Measurements from ENCODE around the gene SCARB1. TPM values are rescaled to one million over a fixed set of nuclear protein-coding genes. Genes with fewer than 3 reads are reported as not detected.

Gene SCARB1
- total and polyA plus RNA-seq, 2 of the 13 experiments (the other 11 are each of a cell fraction or from before 2014, with no cell fraction given): 63.4 to 160 TPM

GRCh38 chr12:124884587-124885438 lies 21.1 kb upstream of the SCARB1 start (continued):
- TF ChIP-seq, protein P1, sequence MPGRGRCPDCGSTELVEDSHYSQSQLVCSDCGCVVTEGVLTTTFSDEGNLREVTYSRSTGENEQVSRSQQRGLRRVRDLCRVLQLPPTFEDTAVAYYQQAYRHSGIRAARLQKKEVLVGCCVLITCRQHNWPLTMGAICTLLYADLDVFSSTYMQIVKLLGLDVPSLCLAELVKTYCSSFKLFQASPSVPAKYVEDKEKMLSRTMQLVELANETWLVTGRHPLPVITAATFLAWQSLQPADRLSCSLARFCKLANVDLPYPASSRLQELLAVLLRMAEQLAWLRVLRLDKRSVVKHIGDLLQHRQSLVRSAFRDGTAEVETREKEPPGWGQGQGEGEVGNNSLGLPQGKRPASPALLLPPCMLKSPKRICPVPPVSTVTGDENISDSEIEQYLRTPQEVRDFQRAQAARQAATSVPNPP (CRISPR knock-in tag; IDR thresholded peaks at IDR 0.05): no peak
- TF ChIP-seq ADNP (CRISPR knock-in tag; IDR thresholded peaks at IDR 0.05) (no peak), ZNF205 (CRISPR knock-in tag; IDR thresholded peaks at IDR 0.05) (no peak), STAG1 (CRISPR knock-in tag; IDR thresholded peaks at IDR 0.05) (peak; percentile 13; the same call in 1 of the 2 replicates), PAX8 (CRISPR knock-in tag; IDR thresholded peaks at IDR 0.05; ENCODE audit: borderline replicate concordance) (no peak), REPIN1 (CRISPR knock-in tag; IDR thresholded peaks at IDR 0.05; ENCODE audit: borderline replicate concordance, low read depth) (no peak), ELF3 (CRISPR knock-in tag; IDR thresholded peaks at IDR 0.05) (peak; percentile 47; the same call in 1 of the 2 replicates), ZNF34 (CRISPR knock-in tag; IDR thresholded peaks at IDR 0.05; ENCODE audit: borderline replicate concordance) (no peak), HNF4A (CRISPR knock-in tag; IDR thresholded peaks at IDR 0.05) (peak; percentile 92)
- TF ChIP-seq, protein P2, sequence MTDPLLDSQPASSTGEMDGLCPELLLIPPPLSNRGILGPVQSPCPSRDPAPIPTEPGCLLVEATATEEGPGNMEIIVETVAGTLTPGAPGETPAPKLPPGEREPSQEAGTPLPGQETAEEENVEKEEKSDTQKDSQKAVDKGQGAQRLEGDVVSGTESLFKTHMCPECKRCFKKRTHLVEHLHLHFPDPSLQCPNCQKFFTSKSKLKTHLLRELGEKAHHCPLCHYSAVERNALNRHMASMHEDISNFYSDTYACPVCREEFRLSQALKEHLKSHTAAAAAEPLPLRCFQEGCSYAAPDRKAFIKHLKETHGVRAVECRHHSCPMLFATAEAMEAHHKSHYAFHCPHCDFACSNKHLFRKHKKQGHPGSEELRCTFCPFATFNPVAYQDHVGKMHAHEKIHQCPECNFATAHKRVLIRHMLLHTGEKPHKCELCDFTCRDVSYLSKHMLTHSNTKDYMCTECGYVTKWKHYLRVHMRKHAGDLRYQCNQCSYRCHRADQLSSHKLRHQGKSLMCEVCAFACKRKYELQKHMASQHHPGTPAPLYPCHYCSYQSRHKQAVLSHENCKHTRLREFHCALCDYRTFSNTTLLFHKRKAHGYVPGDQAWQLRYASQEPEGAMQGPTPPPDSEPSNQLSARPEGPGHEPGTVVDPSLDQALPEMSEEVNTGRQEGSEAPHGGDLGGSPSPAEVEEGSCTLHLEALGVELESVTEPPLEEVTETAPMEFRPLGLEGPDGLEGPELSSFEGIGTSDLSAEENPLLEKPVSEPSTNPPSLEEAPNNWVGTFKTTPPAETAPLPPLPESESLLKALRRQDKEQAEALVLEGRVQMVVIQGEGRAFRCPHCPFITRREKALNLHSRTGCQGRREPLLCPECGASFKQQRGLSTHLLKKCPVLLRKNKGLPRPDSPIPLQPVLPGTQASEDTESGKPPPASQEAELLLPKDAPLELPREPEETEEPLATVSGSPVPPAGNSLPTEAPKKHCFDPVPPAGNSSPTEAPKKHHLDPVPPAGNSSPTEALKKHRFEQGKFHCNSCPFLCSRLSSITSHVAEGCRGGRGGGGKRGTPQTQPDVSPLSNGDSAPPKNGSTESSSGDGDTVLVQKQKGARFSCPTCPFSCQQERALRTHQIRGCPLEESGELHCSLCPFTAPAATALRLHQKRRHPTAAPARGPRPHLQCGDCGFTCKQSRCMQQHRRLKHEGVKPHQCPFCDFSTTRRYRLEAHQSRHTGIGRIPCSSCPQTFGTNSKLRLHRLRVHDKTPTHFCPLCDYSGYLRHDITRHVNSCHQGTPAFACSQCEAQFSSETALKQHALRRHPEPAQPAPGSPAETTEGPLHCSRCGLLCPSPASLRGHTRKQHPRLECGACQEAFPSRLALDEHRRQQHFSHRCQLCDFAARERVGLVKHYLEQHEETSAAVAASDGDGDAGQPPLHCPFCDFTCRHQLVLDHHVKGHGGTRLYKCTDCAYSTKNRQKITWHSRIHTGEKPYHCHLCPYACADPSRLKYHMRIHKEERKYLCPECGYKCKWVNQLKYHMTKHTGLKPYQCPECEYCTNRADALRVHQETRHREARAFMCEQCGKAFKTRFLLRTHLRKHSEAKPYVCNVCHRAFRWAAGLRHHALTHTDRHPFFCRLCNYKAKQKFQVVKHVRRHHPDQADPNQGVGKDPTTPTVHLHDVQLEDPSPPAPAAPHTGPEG (CRISPR knock-in tag; IDR thresholded peaks at IDR 0.05): no peak
